ENCODE data around the gene SUPT6H. TPM values are rescaled to one million over a fixed set of nuclear protein-coding genes. Genes with fewer than 3 reads are reported as not detected.

SUPT6H gene
- total and polyA plus RNA-seq, 9 of the 15 experiments (the other 6 are each of a cell fraction or from before 2014, with no cell fraction given), result 1.7 to 77.7 (median 49.2) TPM

DNA sequence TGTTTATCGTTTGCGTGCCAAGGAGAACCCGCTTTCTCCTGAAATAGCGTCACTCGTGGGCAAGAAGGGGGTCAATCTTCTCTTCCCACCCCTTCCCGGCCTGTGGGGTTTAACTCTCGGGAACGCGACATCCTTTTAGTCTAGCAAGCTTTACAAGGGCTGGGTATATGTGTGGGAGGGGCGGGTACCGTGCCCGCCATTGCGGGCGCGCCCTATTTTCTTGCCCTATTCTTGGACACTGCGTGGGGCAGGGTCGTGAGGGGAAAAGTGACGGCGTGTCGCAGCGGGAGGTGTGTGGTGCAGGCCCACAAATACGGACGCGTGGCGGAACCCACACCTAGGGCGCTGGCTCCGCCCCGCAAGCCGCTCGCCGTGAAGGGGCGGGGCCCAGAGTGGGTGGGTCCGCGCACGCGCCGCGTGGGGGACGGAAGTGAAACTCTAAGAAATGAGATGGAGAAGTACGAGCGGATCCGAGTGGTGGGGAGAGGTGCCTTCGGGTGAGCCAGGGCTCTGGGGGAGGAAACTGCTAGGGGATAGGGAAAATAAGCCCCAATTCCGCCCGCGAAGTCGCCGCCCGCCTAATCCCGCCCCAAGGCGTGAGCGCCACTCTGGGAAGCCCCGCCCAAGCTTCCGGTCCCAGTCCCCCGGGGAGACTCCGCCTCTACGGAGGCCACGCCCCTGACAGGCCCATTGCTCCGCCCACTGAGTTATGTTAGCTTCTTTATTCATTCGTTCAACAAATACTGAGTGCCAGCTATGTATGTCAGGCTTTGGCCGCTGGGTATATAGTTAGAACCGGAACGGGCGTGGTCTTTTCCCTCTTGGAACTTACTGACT is 66.6 kb downstream of the SUPT6H start, which contains the start of gene NEK8 (continued):
- TF ChIP-seq ETS2 (tag; IDR thresholded peaks at IDR 0.05; ENCODE audit: borderline replicate concordance, poor library complexity, severe bottlenecking) (no peak), KDM5B (IDR thresholded peaks at IDR 0.05; ENCODE audit: insufficient replicate concordance, low read depth, low read length) (peak; percentile 82), TEAD1 (CRISPR knock-in tag; IDR thresholded peaks at IDR 0.05) (peak in 1 of 2 experiments; percentile 76; a peak in 1 of 4 replicates), KLF6 (CRISPR knock-in tag; IDR thresholded peaks at IDR 0.05; ENCODE audit: borderline replicate concordance) (peak; percentile 44; the same call in 1 of the 2 replicates), CREM (IDR thresholded peaks at IDR 0.05; ENCODE audit: low read depth) (peak; percentile 75), SIN3A (IDR thresholded peaks at IDR 0.05; ENCODE audit: borderline replicate concordance in 2 of 2, control insufficient read depth in 1 of 2, low read depth in 2 of 2, low read length in 2 of 2) (peak; percentile 81 to 86; a peak in 3 of 4 replicates), ILK (tag; IDR thresholded peaks at IDR 0.05; ENCODE audit: borderline replicate concordance, low read depth) (no peak), KAT7 (CRISPR knock-in tag; IDR thresholded peaks at IDR 0.05; ENCODE audit: borderline replicate concordance) (0 out of 2 replicates have a peak, but pooled peaks have one; percentile 77), ATF7 (IDR thresholded peaks at IDR 0.05) (peak; percentile 53), MIER1 (IDR thresholded peaks at IDR 0.05; ENCODE audit: low read depth) (0 out of 2 replicates have a peak, but pooled peaks have one; percentile 19), KDM4B (IDR thresholded peaks at IDR 0.05; ENCODE audit: borderline replicate concordance in 2 of 2, low read depth in 1 of 2) (peak in 1 of 2 experiments; percentile 11; a peak in 1 of 4 replicates), BCOR (IDR thresholded peaks at IDR 0.05) (0 out of 2 replicates have a peak, but pooled peaks have one; percentile 2)
- TF ChIP-seq, protein P1, sequence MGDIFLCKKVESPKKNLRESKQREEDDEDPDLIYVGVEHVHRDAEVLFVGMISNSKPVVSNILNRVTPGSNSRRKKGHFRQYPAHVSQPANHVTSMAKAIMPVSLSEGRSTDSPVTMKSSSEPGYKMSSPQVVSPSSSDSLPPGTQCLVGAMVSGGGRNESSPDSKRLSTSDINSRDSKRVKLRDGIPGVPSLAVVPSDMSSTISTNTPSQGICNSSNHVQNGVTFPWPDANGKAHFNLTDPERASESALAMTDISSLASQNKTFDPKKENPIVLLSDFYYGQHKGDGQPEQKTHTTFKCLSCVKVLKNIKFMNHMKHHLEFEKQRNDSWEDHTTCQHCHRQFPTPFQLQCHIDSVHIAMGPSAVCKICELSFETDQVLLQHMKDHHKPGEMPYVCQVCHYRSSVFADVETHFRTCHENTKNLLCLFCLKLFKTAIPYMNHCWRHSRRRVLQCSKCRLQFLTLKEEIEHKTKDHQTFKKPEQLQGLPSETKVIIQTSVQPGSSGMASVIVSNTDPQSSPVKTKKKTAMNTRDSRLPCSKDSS (IDR thresholded peaks at IDR 0.05; ENCODE audit: low read depth, partially characterized antibody), result no peak
- TF ChIP-seq, protein P2, sequence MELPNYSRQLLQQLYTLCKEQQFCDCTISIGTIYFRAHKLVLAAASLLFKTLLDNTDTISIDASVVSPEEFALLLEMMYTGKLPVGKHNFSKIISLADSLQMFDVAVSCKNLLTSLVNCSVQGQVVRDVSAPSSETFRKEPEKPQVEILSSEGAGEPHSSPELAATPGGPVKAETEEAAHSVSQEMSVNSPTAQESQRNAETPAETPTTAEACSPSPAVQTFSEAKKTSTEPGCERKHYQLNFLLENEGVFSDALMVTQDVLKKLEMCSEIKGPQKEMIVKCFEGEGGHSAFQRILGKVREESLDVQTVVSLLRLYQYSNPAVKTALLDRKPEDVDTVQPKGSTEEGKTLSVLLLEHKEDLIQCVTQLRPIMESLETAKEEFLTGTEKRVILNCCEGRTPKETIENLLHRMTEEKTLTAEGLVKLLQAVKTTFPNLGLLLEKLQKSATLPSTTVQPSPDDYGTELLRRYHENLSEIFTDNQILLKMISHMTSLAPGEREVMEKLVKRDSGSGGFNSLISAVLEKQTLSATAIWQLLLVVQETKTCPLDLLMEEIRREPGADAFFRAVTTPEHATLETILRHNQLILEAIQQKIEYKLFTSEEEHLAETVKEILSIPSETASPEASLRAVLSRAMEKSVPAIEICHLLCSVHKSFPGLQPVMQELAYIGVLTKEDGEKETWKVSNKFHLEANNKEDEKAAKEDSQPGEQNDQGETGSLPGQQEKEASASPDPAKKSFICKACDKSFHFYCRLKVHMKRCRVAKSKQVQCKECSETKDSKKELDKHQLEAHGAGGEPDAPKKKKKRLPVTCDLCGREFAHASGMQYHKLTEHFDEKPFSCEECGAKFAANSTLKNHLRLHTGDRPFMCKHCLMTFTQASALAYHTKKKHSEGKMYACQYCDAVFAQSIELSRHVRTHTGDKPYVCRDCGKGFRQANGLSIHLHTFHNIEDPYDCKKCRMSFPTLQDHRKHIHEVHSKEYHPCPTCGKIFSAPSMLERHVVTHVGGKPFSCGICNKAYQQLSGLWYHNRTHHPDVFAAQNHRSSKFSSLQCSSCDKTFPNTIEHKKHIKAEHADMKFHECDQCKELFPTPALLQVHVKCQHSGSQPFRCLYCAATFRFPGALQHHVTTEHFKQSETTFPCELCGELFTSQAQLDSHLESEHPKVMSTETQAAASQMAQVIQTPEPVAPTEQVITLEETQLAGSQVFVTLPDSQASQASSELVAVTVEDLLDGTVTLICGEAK (IDR thresholded peaks at IDR 0.05), result peak; percentile 80
- TF ChIP-seq, protein P2 (CRISPR knock-in tag; IDR thresholded peaks at IDR 0.05), result no peak

Measured in K562 (cell line).